HG03064 (cell line): ENCODE data around the gene CFD.
"Not testable (repeated sequence)": the region's sequence is repeated elsewhere in the genome, so short reads cannot be mapped to it uniquely, and the experiment has no call there.

Source experiments
- ATAC-seq: cut with Tn5 transposase; IDR thresholded peaks from one replicate; pipeline ENCODE4 v1.9.1; 2021; ENCODE audit warnings: low read depth; ENCODE audit not compliant: unreplicated experiment

CFD gene

DNA sequence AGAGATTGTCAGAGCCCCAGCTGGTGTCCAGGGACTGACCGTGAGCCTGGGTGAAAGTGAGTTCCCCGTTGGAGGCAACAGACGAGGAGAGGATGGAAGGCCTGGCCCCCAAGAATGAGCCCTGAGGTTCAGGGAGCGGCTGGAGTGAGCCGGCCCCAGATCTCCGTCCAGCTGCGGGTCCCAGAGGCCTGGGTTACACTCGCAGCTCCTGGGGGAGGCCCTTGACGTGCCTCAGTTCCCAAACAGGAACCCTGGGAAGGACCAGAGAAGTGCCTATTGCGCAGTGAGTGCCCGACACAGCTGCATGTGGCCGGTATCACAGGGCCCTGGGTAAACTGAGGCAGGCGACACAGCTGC is 8.5 kb upstream of the CFD start:
- ATAC-seq: no peak

DNA sequence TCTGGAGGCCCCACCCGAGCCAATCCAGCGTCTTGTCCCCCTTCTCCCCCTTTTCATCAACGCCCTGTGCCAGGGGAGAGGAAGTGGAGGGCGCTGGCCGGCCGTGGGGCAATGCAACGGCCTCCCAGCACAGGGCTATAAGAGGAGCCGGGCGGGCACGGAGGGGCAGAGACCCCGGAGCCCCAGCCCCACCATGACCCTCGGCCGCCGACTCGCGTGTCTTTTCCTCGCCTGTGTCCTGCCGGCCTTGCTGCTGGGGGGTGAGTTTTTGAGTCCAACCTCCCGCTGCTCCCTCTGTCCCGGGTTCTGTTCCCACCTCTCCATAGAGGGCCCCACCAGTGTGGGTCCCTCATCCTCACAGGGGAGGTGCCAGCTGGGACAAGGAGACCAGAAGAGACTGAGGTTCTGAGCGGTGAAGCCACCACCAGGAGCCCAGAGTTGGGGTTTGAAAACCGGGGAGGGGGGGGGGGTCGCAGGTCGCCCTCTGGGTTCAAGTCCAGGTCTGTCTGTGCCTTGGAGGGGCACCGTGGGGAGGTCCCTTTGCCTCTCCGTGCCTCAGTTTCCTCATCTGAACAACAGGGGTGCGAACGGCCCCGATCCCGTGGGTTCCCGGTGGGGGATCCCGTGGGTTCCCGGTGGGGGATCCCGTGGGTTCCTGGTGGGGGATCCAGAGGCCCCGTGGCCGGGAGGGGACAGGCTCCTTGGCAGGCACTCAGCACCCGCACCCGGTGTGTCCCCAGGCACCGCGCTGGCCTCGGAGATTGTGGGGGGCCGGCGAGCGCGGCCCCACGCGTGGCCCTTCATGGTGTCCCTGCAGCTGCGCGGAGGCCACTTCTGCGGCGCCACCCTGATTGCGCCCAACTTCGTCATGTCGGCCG is 7.1 kb upstream of the CFD start, which contains the start of gene ELANE:
Gene ELANE (plus strand): TSS at position 168 of the 878 bp plus-strand sequence. CDS start 26 bp downstream, at position 194.
- no peak for ATAC-seq

DNA sequence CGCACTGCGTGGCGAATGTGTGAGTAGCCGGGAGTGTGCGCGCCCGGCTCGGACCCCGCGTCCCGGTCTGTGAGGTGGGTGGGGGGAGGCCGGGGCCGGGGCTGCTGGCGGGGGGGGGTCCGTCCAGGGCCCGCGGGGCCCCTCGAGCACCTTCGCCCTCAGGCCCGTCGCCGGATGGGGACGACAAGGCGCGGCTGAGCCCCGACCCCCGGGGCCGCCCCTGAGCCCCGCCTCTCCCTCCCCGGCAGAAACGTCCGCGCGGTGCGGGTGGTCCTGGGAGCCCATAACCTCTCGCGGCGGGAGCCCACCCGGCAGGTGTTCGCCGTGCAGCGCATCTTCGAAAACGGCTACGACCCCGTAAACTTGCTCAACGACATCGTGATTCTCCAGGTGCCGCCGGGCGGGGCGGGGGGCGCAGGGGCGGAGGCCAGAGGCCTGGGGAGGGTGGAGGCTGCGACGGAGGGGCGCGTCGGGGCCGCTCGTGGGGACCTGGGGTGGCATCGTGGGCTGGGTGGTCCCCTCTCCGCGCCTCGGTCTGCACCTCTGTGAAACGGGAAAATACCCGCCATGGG is 6.4 kb upstream of the CFD start:
- ATAC-seq: no peak

DNA sequence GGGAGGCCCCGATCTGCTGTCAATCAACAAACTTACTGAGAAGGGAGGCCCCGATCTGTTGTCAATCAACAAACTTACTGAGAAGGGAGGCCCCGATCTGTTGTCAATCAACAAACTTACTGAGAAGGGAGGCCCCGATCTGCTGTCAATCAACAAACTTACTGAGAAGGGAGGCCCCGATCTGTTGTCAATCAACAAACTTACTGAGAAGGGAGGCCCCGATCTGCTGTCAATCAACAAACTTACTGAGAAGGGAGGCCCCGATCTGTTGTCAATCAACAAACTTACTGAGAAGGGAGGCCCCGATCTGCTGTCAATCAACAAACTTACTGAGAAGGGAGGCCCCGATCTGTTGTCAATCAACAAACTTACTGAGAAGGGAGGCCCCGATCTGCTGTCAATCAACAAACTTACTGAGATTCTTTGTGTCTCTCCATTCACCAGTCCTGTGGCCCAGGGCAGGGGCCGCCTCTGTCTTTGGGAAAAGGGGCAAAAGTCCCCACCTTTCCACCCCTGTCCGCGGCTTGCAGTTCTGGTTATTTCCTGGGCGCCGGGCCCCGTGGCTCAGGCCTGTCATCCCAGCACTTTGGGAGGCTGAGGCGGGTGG is 5.7 kb upstream of the CFD start:
- ATAC-seq: not testable (repeated sequence)

DNA sequence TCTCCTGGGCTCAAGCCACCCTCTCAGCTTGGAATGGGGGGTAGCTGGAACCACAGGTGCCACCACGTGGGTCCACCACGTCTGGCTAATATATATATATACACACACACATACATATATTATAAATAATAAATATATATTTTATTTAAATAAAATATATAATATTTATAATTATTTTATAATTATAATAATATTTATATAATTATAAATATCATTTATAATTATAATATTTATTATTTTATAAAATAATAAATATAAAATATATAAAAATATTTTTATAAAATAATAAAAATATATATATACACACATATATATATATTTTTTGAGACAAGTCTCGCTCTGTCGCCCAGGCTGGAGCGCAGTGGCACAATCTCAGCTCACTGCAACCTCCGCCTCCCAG is 4.9 kb upstream of the CFD start:
- no peak for ATAC-seq

DNA sequence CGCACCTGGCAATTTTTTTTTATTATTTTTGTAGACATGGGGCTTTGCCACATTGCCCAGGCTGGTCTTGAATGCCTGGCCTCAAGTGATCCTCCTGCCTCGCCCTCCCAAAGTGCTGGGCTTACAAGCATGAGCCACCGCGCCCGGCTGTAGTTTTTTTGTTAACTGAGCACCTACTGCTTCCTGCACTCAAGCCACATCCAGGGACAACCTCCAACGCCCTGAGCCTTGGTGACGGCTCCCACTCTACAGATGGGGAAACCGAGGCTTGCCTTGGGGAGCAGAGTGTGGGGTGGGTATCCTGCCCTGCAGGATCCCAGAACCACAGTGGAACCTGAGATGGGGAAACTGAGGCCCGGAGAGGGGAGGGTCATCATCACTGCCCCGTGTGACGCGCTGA is 4.3 kb upstream of the CFD start:
- no peak for ATAC-seq

DNA sequence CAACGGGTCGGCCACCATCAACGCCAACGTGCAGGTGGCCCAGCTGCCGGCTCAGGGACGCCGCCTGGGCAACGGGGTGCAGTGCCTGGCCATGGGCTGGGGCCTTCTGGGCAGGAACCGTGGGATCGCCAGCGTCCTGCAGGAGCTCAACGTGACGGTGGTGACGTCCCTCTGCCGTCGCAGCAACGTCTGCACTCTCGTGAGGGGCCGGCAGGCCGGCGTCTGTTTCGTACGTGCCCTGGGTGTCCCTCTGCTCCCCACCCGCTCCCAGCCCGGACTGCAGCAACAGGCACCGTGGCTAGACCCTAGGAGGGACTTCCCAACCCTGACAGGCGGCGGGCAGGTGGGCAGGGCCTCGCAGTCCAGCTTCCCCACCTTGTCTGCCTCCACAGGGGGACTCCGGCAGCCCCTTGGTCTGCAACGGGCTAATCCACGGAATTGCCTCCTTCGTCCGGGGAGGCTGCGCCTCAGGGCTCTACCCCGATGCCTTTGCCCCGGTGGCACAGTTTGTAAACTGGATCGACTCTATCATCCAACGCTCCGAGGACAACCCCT is 3.8 kb upstream of the CFD start:
- no peak for ATAC-seq

DNA sequence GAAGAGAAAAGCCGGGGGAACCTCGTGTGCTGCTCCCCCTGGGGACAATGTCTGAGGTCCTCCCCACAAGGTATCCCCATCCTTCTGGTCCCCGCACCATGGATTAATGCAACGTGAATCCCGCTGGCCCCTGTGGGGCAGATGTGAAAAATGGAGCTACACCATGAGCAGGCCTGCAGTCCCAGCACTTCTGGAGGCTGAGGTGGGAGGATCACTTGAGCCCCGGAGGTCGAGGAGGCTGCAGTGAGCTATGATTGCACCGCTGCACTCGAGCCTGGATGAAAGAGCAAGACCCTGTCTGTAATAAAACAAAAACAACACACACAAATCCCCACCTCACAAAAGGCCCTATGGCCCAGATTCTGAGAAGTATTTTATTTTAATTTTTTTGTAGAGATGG is 1.2 kb upstream of the CFD start:
- no peak for ATAC-seq

DNA sequence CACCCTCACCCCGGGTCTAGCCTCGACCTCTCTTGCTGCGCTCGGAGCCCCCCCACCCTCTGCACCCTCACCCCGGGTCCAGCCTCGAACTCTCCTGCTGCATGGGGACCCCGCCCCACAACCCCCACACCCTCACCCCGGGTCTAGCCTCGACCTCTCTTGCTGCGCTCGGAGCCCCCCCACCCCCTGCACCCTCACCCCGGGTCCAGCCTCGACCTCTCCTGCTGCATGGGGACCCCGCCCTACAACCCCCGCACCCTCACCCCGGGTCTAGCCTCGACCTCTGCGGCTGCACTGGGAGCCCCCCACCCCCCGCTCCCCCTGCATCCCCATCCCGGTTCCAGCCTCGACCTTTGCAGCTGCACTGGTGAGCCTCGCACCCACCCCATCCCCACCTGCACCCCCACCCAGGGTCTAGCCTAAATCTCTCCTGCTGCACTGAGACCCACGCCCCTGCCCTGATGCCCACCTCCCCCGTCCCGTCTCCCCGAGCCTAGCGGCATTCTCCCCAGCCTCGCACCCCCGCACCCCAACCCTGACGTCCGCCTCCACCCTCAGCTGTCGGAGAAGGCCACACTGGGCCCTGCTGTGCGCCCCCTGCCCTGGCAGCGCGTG is 1.8 kb downstream of the CFD start:
- no peak for ATAC-seq

DNA sequence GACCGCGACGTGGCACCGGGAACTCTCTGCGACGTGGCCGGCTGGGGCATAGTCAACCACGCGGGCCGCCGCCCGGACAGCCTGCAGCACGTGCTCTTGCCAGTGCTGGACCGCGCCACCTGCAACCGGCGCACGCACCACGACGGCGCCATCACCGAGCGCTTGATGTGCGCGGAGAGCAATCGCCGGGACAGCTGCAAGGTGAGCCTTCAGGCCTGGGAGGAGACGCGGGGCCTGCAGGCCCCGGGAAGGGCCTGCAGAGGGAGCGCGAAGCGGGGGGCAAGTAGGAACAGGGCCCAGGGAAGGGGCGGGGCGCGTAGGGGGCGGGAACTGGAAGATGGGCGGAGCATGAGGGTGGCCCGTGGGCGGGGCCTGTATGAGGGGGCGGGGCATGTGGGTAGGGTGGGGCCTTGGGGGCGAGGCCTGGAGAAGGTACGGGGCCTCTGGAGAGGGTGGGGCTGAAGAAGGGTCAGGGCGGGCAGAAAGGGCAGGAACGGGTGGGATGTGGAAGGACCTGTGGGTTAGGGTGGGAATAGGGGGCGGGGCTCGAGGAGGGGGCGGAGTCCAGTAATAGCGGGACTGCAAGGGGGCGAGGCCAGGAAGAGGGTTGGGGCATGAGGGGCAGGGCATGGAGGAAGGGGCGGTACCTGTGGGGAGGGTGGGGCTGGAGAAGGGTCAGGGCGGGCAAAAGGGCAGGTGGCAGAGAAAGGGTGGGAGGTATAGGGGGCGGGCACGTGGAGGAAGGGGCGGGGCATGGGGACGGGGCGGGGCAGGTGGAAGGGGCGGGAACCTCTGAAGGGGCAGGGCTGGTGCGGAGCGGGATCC is 2.5 kb downstream of the CFD start:
- no peak for ATAC-seq

DNA sequence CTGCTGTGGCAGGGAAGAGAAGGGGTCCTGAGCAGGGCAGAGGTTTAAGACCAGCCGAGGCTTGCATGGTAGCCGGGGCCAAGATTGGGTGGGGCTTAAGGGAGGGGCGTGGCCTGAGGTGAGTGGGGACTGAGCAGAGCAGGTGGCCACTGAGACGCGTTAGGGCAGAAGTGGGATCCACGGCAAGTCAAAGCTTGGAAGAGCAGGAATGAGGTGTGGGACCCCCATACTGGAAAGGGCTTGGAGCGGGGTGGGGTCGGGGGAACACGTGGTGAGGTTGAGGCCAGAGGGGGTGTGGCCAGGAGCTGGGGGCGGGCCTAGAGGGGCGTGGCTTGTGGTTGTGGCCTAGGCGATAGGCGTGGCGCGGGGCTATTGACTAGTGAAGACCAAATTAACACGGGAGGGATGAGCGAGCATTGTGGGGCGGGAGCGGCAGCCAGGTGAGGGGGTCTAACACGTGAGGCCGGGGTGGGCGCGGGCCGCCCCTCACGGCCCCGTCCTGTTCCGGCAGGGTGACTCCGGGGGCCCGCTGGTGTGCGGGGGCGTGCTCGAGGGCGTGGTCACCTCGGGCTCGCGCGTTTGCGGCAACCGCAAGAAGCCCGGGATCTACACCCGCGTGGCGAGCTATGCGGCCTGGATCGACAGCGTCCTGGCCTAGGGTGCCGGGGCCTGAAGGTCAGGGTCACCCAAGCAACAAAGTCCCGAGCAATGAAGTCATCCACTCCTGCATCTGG is 3.3 kb downstream of the CFD start:
- ATAC-seq: no peak

DNA sequence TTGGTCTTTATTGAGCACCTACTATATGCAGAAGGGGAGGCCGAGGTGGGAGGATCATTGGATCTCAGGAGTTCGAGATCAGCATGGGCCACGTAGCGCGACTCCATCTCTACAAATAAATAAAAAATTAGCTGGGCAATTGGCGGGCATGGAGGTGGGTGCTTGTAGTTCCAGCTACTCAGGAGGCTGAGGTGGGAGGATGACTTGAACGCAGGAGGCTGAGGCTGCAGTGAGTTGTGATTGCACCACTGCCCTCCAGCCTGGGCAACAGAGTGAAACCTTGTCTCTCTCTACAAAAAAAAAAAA is 3.8 kb downstream of the CFD start:
- no peak for ATAC-seq

DNA sequence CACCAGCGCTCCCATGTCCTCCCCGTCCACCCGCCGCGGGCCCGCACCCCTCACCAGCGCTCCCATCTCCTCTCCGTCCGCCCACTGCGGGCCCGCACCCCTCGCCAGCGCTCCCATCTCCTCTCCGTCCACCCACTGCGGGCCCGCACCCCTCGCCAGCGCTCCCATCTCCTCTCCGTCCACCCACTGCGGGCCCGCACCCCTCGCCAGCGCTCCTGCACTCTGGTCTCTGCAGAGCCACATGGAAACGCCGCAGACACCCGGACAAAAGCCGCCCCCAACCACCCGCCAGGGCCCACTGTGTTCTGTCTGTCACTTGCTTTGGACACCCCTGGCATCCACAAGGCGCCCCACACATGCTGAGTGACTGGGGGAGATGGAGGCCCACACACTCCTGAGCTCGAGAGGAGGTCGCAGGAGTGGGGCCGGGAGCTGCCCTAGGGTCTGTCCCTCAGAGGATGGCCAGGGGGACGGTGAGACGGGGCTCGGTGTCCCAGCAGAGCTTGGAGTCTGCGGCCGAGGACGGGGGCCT is 7.4 kb downstream of the CFD start:
- ATAC-seq: no peak

DNA sequence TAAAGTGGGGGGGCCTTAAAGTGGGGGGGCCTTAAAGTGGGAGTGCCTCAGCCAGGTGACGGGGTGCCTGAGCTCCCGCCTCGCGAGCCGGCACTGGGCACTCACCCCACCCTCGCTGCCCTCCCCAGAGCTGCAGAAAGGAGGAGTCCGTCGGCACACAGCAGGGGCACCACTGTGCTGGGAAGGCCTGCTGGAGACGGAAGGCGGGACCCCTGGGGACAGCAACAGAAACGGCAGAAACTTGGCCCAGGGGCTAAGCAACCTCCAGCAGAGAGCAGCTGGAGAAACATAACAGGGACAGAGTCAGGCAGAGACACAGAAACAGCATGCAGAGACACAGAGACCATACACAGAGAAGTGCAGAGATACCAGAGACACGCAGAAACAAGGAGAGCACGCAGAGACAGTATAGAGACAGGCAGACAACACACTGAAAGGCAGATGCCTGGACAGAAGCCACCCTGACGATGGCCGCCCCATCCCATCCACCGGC is 7.9 kb downstream of the CFD start:
- ATAC-seq: no peak

DNA sequence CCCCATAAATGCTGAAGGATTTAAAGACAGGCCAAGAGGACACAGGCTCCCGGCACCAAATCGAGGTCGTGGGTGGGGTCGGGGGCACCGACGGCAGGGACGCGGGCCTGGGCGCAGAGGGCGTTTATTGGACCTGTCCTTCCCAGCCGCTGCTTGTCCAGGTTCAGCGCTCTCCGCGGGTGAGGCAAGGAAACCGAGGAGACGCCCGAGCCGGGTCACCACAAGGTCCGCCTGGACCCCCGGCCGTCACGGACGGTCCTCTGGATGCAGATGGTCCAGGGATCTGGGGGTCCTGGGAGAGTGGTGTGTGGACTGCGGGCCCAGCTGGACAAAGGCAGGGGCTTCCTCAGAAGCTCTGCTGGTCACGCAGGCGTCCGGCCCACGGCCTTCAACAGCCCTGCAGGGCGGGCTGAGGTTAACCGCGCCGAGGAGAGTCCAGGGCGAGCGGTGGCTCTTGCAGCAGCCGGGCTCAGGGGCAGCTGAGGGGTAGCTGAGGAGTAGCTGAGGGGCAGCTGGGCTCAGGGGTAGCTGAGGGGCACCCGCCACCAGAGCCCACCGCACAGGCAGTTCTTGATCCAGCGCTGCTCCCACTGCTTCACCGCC is 8.5 kb downstream of the CFD start:
- no peak for ATAC-seq

DNA sequence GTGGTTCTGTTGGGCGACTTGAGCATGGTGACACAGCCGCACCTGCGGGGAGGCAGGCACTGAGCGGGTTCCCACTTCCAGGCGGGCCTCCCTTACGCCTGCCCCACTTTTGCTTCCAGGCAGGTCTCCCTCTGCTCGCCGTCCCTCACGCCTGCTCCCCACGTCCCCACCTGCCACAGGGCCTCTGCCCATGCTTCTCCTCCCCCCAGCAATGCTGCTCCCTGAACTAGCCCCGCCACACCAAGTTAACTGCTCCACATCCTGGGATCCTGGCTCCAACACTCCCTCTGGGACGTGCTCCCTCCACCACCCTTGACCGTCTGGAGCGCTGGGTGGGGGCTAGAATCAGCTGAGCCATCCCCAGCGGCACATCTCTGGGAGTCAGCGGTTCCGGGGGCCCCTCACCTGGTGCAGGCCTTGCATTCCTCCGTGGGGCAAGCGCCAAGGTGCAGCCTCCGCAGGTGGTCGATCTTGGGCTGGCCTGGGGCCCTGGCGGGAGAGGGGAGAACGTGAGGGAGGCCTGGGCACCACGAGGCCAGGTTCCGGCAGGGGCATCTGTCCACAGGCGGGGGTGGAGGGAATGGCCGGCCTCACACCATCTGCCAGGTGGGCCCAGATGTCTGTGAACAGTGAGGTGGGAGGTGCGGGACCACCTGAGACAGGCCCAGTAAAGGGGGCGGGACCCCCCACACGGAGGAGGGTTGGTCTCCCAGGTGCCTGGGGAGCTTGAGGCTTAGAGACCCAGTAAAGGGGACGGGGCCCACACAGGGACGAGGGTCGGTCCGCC is 9.2 kb downstream of the CFD start:
- ATAC-seq: no peak

DNA sequence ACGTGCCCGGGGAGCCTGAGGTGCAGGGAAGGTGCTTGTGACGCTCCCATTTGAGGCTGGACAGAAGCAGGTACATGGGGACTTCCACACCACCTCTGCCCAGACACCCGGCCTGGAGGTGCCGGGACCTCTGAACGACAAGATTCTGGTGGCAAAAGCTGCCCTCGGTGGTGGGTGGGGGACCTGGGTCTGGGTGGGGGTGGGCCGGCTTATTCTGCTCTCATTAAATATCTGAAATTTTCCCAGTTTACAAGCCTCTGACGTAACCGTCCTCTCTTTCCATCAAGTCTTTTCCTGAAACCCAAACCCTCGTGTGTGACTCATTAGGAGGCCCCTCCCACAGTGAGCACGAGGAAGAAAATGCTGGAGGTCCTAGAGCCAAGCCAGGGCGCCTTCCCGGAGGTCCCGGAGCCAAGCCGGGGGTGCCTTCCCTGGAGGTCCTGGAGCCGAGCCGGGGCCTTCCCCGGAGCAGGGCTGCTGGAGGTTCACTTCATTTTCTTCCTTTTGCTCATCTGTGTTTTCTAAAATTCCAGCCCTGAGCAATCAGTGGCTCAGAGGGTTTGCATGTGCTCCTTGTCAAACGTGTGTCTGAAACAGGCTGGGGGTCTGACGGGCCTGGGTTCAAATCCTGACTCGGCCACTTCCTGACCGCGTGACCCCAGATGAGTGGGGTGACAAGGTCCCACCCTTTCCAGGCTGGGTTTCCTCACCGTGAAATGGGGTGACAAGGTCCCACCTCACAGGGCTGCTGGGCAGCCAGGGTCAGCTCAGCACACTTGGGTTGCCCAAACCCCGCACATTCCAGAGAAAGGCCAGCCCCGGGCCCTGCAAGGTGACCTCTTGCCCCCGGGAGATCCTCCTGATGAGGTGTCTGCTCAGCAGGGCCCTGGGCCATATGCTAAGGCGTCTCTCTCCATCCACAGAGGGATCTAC is 10.0 kb downstream of the CFD start:
- no peak for ATAC-seq
